Measurements from ENCODE around the gene IGDCC3.
"Not testable (repeated sequence)": the region's sequence is repeated elsewhere in the genome, so short reads cannot be mapped to it uniquely, and the experiment has no call there.

The IGDCC3 gene

DNA sequence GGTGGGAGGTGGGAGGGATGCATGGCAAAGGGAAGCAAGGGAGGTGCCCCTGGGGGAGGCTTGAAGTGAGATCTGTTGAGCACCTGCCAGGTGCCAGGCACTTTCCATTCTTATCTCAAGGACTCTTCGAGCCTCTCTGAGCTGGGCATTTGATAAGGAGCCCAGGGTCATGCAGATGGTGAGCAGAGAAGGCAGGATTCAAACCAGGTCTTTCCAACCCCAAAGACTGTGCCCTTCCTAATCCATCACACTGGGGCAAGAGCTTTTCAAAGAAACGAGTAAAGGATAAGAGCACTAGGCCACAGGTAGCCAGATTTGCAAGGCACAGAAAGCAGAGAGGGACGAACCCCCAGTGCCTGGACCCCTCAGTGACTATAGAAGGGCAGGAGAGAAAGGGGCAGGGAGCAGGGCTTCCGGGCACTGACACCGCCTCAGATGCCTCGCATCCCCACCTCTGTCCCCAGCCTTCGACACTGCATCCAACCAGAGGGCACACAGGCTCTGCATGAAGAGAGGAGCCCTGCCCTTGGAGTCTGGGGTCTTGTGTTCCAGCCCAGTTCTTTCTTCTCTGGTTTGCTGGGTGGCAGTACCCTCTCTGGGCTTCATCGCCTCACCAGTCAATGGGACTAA is 23.9 kb upstream of the IGDCC3 start:
- no peaks in the 10 kb centered on the region for H3K4me1 ChIP-seq (ENCODE audit: control insufficient read depth, insufficient read depth, low read length)
- H3K27ac ChIP-seq (ENCODE audit: low read depth, low read length) = no peak overlapping the region
- H3K27me3 ChIP-seq (ENCODE audit: control insufficient read depth, insufficient read depth, low read length) = peaks cover 1% of the 10 kb centered on the region
- H3K9ac ChIP-seq (ENCODE audit: low read length) = no peak overlapping the region
- no peak overlapping the region for H3K4me3 ChIP-seq (ENCODE audit: low read length)
- H3K36me3 ChIP-seq (ENCODE audit: control insufficient read depth, insufficient read depth, low read length) = no peaks in the 10 kb centered on the region

DNA sequence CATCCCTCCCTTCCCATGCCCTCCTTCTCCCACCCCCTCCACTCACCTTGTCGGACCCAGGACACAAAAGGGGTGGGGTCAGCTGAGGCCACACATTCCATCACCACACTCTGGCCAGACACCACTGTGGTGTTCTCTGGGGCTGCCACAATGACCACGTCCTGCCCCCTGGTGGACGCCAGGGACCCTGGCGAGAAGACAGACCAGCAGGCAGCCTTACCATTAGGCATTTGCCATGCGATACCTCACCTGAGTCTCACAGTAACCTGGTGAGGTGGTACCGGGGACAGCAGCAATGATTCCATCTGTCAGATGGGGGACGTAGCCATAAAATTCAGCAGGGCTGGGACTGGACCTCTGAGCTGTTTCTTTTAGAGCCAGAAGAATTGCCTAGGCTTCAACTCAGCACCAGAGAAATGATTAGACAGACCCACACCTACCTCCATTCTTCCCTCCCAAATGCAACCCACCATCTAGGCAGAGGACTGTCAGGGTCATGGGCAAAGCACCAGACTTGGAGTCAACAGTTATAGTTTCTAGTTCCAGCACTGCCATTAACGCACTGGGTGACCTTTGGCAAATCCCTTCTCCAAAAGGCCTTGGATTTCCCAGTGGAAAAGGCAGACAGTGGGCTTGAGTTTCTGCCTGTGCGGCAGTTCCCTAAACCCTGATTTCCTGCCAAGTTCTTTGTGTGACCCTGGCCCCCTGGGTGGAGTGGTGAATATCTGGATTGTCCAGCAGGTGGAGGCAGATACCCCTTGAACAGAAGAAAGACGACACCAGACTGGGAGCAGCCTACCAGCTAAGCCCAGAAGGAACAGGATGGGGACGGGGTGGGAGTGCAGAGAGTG is 23.2 kb upstream of the IGDCC3 start:
- Histone ChIP-seq H3K4me1 (ENCODE audit: control insufficient read depth, insufficient read depth, low read length) (no peaks in the 10 kb centered on the region), H3K9ac (ENCODE audit: low read length) (no peak overlapping the region), H3K4me3 (ENCODE audit: low read length) (no peak overlapping the region), H3K27me3 (ENCODE audit: control insufficient read depth, insufficient read depth, low read length) (peaks cover 3% of the 10 kb centered on the region), H3K36me3 (ENCODE audit: control insufficient read depth, insufficient read depth, low read length) (no peaks in the 10 kb centered on the region), H3K27ac (ENCODE audit: low read depth, low read length) (no peak overlapping the region)

DNA sequence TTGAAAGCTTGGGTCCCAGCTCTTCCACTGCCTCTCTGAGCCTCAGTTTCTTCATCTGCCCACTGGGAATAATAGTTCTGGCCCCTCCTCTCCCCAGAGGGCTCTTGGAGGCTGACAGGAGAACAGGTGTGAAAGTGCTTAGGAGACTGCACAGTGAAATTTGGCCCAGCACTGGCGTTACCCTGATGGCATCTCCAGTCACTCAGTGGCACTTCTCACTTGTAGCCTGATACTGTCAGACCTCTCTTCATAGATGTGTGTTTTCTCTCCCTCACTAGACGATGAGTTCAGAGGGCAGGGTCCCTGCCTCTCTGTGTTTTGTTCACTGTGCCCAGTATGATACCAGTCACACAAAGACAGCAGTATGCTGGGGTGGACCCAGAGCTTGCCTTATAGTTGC is 22.2 kb upstream of the IGDCC3 start:
- Histone ChIP-seq H3K36me3 (ENCODE audit: control insufficient read depth, insufficient read depth, low read length) (no peaks in the 10 kb centered on the region), H3K4me1 (ENCODE audit: control insufficient read depth, insufficient read depth, low read length) (no peaks in the 10 kb centered on the region), H3K4me3 (ENCODE audit: low read length) (no peak overlapping the region), H3K9ac (ENCODE audit: low read length) (no peak overlapping the region), H3K27me3 (ENCODE audit: control insufficient read depth, insufficient read depth, low read length) (peaks cover 8% of the 10 kb centered on the region), H3K27ac (ENCODE audit: low read depth, low read length) (no peak overlapping the region)

DNA sequence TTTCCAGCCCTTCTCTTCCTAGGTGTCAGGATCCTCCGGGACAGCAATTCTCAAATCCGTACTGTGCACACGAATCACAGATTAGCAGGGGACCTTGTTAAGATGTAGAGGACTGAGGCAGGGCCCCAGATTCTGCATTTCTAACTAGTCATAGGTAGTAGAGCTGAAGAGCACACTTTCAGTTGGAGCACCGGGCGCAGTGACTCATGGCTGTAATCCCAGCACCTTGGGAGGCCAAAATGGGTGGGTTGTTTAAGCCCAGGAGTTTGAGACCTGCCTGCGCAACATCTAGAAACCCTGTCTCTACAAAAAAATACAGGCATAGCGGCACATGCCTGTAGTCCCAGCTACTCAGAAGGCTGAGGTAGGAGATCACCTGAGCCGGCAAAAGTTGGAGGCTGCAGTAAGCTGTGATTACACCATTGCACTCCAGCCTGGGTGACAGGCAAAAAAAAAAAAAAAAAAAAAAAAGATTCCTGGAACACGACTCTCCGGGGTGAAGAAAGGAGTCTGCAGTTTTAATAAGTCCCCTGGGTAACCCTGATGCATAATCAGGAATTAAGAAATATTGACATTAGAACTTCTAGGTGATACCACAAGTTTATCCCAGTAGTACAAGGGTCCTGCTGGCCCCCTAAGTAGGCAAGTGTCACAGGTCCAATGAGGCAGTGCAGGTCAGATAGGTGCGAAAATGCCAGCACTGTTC is 21.4 kb upstream of the IGDCC3 start:
- H3K27ac ChIP-seq (ENCODE audit: low read depth, low read length) = no peak overlapping the region
- no peaks in the 10 kb centered on the region for H3K4me1 ChIP-seq (ENCODE audit: control insufficient read depth, insufficient read depth, low read length)
- H3K27me3 ChIP-seq (ENCODE audit: control insufficient read depth, insufficient read depth, low read length) = peaks cover 11% of the 10 kb centered on the region
- H3K9ac ChIP-seq (ENCODE audit: low read length) = no peak overlapping the region
- H3K4me3 ChIP-seq (ENCODE audit: low read length) = no peak overlapping the region
- no peaks in the 10 kb centered on the region for H3K36me3 ChIP-seq (ENCODE audit: control insufficient read depth, insufficient read depth, low read length)

DNA sequence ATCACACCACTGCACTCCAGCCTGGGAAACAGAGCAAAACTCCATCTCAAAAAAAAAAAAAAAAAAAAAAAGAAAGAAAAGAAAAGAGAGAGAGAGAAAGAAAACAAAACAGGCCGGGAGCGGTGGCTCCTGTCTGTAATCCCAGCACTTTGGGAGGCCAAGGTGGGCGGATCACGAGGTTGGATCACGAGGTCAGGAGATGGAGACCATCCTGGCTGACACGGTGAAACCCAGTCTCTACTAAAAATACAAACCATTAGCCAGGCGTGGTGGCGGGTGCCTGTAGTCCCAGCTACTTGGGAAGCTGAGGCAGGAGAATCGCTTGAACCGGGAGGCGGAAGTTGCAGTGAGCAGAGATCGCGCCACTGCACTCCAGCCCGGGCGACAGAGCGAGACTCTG is 20.7 kb upstream of the IGDCC3 start:
- H3K9ac ChIP-seq (ENCODE audit: low read length); H3K27ac ChIP-seq (ENCODE audit: low read depth, low read length); H3K36me3 ChIP-seq (ENCODE audit: control insufficient read depth, insufficient read depth, low read length); H3K4me3 ChIP-seq (ENCODE audit: low read length); H3K4me1 ChIP-seq (ENCODE audit: control insufficient read depth, insufficient read depth, low read length): not testable (repeated sequence)
- peaks cover 11% of the 10 kb centered on the region for H3K27me3 ChIP-seq (ENCODE audit: control insufficient read depth, insufficient read depth, low read length)

DNA sequence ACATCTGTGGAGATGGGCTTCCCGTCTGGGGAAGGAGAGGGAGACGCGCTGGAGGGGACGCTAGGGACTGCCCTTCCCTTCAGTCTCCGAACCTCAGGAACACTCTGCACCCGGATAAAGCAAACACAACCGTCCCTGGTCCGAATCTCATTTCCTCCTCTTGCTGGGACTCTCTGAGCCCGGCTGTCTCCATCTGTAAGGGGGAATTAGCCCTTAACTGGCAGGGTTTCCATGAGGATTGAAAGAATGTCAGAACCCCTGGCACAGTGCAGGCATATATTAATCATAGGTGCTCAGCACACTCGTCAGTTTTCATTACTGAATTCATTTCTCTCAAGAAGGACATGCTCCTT is 19.1 kb upstream of the IGDCC3 start:
- Histone ChIP-seq H3K4me3 (ENCODE audit: low read length) (no peak overlapping the region), H3K27me3 (ENCODE audit: control insufficient read depth, insufficient read depth, low read length) (peaks cover 11% of the 10 kb centered on the region), H3K27ac (ENCODE audit: low read depth, low read length) (no peak overlapping the region), H3K4me1 (ENCODE audit: control insufficient read depth, insufficient read depth, low read length) (no peaks in the 10 kb centered on the region), H3K36me3 (ENCODE audit: control insufficient read depth, insufficient read depth, low read length) (no peaks in the 10 kb centered on the region), H3K9ac (ENCODE audit: low read length) (no peak overlapping the region)

DNA sequence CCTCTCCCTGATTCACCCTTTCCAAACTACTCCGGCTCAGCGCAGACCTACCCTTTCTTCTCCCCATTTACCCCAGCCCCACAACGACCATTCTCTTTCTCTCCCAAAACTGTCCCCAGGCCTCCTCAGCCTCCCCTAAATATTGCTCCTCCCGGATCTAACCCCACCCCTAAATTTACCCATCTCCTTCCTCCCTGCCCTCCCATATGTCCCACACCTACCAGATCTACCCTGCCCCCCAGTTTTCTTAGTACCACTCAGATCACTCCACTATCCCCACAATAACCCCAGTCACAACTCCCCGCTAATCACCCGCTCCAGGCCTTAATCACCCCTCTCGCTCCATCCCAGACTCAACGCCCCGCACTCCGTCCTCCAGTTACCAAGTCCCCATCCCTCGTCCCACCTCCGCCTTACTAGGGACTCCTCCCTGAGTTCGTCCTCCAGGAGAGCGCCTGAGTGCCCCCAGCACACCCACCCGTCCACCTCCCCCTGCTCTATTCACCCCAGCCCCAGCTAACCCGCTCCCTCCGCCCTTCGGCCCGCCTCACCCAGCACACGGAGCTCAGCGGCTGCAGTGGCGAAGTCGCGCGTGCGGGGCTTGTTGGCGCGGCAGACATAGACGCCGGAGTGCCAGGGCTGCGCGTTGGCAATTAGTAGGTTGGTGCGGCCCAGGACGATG is 18.6 kb upstream of the IGDCC3 start:
- Histone ChIP-seq H3K4me3 (ENCODE audit: low read length) (no peak overlapping the region), H3K27ac (ENCODE audit: low read depth, low read length) (no peak overlapping the region), H3K36me3 (ENCODE audit: control insufficient read depth, insufficient read depth, low read length) (no peaks in the 10 kb centered on the region), H3K4me1 (ENCODE audit: control insufficient read depth, insufficient read depth, low read length) (no peaks in the 10 kb centered on the region), H3K27me3 (ENCODE audit: control insufficient read depth, insufficient read depth, low read length) (peaks cover 11% of the 10 kb centered on the region), H3K9ac (ENCODE audit: low read length) (no peak overlapping the region)

DNA sequence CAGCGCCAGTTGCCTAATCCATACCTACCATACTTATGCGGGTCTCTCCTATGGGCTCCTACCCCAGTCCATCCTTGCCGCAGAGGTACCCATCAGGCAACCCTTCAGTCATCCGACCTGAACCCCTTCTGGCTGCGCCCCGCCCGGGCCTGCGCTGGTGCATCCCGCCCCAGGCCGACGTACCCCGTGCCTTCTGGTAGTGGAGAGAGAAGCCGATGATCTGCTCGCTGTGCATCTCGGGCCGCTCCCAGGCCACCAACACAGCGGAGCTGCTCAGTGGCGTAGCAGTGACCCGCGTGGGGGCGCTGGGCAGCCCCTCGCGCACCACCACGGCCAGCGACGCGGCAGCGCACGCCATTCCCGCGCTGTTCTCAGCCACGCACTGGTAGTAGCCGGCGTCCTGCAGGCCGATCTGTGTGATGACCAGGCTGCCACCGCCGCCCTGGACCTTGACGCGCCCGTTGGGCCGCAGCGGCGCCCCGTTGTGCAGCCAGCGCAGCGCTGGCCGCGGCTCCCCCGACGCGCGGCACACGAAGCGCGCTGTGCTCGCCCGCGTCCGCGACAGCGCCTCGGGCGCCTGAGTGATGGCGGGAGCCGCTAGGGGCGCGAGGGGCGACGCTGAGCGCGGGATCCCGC is 17.9 kb upstream of the IGDCC3 start:
- no peaks in the 10 kb centered on the region for H3K36me3 ChIP-seq (ENCODE audit: control insufficient read depth, insufficient read depth, low read length)
- no peak overlapping the region for H3K9ac ChIP-seq (ENCODE audit: low read length)
- H3K4me1 ChIP-seq (ENCODE audit: control insufficient read depth, insufficient read depth, low read length) = no peaks in the 10 kb centered on the region
- no peak overlapping the region for H3K4me3 ChIP-seq (ENCODE audit: low read length)
- H3K27ac ChIP-seq (ENCODE audit: low read depth, low read length) = no peak overlapping the region
- peaks cover 11% of the 10 kb centered on the region for H3K27me3 ChIP-seq (ENCODE audit: control insufficient read depth, insufficient read depth, low read length)

DNA sequence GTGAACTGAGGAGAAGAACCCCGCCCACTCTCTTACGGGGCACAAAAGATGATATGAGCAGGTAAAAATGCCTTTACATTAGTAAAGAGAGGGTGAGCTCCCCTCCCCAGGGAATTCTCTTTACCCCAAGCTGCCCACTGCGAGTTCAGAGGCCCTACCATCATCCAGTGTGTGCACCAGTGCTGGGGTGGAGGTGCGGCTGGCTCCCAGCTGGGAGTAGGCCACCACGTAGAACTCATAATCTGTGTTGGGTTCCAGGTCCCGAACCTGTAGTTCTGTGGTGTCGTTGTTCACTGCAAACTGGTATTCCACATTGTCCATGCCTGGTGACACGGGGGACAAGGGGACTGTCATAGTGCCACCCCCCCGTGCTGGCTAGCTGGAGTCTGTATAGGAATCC is 17.1 kb upstream of the IGDCC3 start:
- no peaks in the 10 kb centered on the region for H3K4me1 ChIP-seq (ENCODE audit: control insufficient read depth, insufficient read depth, low read length)
- H3K36me3 ChIP-seq (ENCODE audit: control insufficient read depth, insufficient read depth, low read length) = no peaks in the 10 kb centered on the region
- no peak overlapping the region for H3K27ac ChIP-seq (ENCODE audit: low read depth, low read length)
- H3K4me3 ChIP-seq (ENCODE audit: low read length) = no peak overlapping the region
- H3K27me3 ChIP-seq (ENCODE audit: control insufficient read depth, insufficient read depth, low read length) = peaks cover 11% of the 10 kb centered on the region
- no peak overlapping the region for H3K9ac ChIP-seq (ENCODE audit: low read length)

DNA sequence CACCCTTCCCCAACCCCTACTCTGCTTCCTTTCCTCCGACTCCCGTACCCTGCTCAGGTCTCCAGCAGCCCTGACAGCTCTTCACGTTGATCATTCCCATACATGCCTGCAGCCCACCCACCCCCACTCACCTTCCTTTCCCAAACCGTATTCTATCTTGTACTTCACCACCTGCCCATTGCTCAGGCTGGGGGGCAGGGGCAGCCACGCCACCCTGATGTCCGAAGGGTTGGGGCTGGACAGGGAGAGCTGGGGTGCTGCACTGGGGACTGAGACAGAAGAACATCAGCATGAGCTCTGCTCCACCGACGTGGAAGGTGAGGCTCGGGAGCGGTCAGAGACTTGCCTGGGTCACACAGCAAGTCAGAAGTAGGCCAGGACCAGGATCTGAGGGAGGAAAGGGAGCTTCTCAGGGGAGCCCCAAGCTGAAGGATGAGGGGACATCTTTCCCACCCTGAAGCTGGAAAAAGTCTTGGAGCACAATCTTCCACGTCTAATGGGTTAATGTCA is 16.5 kb upstream of the IGDCC3 start:
- H3K27me3 ChIP-seq (ENCODE audit: control insufficient read depth, insufficient read depth, low read length) = peaks cover 11% of the 10 kb centered on the region
- H3K36me3 ChIP-seq (ENCODE audit: control insufficient read depth, insufficient read depth, low read length) = no peaks in the 10 kb centered on the region
- H3K9ac ChIP-seq (ENCODE audit: low read length) = no peak overlapping the region
- H3K4me1 ChIP-seq (ENCODE audit: control insufficient read depth, insufficient read depth, low read length) = no peaks in the 10 kb centered on the region
- H3K4me3 ChIP-seq (ENCODE audit: low read length) = no peak overlapping the region
- H3K27ac ChIP-seq (ENCODE audit: low read depth, low read length) = no peak overlapping the region

DNA sequence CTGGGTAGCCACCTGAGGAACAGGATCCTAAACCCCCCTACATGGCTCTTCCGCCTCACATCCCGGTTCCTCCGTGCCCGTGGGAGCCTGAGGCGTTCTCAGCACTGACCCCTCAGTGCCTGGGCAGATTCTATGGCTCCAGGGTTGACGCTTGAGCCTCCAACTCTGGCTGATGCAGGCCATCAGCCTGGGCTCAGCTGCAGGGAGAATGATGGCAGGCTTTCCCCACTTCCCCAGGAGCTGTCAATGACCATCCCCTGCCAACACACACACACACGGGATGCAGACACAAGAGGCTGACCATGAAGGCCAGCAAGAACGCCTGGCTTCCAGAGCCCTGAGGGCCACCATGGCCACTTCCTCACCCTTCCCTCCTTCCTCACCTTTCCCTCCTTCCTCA is 15.8 kb upstream of the IGDCC3 start:
- no peaks in the 10 kb centered on the region for H3K36me3 ChIP-seq (ENCODE audit: control insufficient read depth, insufficient read depth, low read length)
- no peak overlapping the region for H3K27ac ChIP-seq (ENCODE audit: low read depth, low read length)
- H3K4me3 ChIP-seq (ENCODE audit: low read length) = no peak overlapping the region
- peaks cover 11% of the 10 kb centered on the region for H3K27me3 ChIP-seq (ENCODE audit: control insufficient read depth, insufficient read depth, low read length)
- H3K4me1 ChIP-seq (ENCODE audit: control insufficient read depth, insufficient read depth, low read length) = no peaks in the 10 kb centered on the region
- no peak overlapping the region for H3K9ac ChIP-seq (ENCODE audit: low read length)

DNA sequence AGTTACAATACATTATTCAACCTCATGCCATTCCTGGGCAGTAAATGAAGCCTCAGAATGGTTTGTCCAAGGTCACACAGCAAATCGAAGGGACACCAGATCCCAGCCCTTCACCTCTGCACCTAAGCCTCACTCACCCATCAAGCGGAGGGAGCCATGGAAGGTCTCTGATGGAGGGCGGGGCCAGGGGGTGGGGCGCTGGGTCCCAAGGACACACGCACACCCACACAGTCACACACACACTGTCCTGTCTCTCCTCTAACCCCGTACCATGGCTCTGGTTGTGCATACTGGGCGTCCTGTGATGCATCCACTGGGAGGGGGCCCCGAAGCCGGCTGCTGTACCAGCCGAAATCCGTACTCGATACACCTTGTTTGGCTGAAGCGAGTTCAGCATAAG is 15.3 kb upstream of the IGDCC3 start:
- Histone ChIP-seq H3K4me1 (ENCODE audit: control insufficient read depth, insufficient read depth, low read length) (no peaks in the 10 kb centered on the region), H3K27me3 (ENCODE audit: control insufficient read depth, insufficient read depth, low read length) (peaks cover 11% of the 10 kb centered on the region), H3K4me3 (ENCODE audit: low read length) (no peak overlapping the region), H3K27ac (ENCODE audit: low read depth, low read length) (no peak overlapping the region), H3K36me3 (ENCODE audit: control insufficient read depth, insufficient read depth, low read length) (no peaks in the 10 kb centered on the region), H3K9ac (ENCODE audit: low read length) (no peak overlapping the region)

Data from rectal smooth muscle tissue (tissue), 1 donor.